Measurements from ENCODE around the gene UVSSA. TPM values are rescaled to one million over a fixed set of nuclear protein-coding genes. Genes with fewer than 3 reads are reported as not detected.

The UVSSA gene
- total RNA-seq, 4 donors from 2014 or later = 9.8 to 40.1 (median 14.5) TPM

- TF ChIP-seq CTCF (IDR thresholded peaks at IDR 0.05; ENCODE audit: low read depth) = no peak
Measured at GRCh38 chr4:1416948-1417260, 69.9 kb downstream of the UVSSA start.

- TF ChIP-seq CTCF (IDR thresholded peaks at IDR 0.05; ENCODE audit: low read depth) = no peak
Measured at GRCh38 chr4:1417522-1418390, 70.7 kb downstream of the UVSSA start.

- no peak for TF ChIP-seq CTCF (IDR thresholded peaks at IDR 0.05; ENCODE audit: low read depth)
Measured at GRCh38 chr4:1418494-1419285, 71.7 kb downstream of the UVSSA start.

GRCh38 chr4:1419708-1420107 lies 72.7 kb downstream of the UVSSA start:
- no peak for TF ChIP-seq CTCF (IDR thresholded peaks at IDR 0.05; ENCODE audit: low read depth)

- no peak for TF ChIP-seq CTCF (IDR thresholded peaks at IDR 0.05; ENCODE audit: low read depth)
Measured at GRCh38 chr4:1421657-1422056, 74.6 kb downstream of the UVSSA start.

GRCh38 chr4:1427010-1427409 lies 80.0 kb downstream of the UVSSA start:
- no peak for TF ChIP-seq CTCF (IDR thresholded peaks at IDR 0.05; ENCODE audit: low read depth)

Other genes with a start within 250 kb of the UVSSA start
- 10 to 100 TPM in 1 of 4 donors, 1 to 10 TPM in 3; 3.7 to 16.1 (median 7.3) TPM for gene RNF212, start 233.6 kb upstream of the UVSSA start, total RNA-seq
- 10 to 100 TPM; 14.3 to 67.2 (median 46.4) TPM for gene SPON2, start 174.6 kb upstream of the UVSSA start, total RNA-seq
- gene CTBP1, start 98.1 kb upstream of the UVSSA start, total RNA-seq = 100 to 1,000 TPM in 3 of 4 donors, 10 to 100 TPM in 1; 89.9 to 169 (median 107) TPM
- gene MAEA, start 57.3 kb upstream of the UVSSA start, total RNA-seq = 10 to 100 TPM; 33.1 to 60.1 (median 50.5) TPM
- not detected for gene NKX1-1, start 59.2 kb downstream of the UVSSA start, total RNA-seq